AG04449 (cell line): Measurements from ENCODE around the gene CLEC4F.

Experiments
- CTCF ChIA-PET: fragments of 350-600 bp; formaldehyde crosslinking; extraction: SDS; loops from one replicate; lab custom pipeline; 2021; ENCODE audit warnings: antibody characterized with exemption; lab: Yijun Ruan, JAX
- POLR2A ChIA-PET: fragments of 400-600, 350-600 bp; formaldehyde crosslinking; extraction: SDS; loops from one replicate; lab custom pipeline; 2020; ENCODE audit warnings: antibody characterized with exemption, inconsistent platforms; lab: Yijun Ruan, JAX
- DNase-seq: peaks from one replicate; pipeline ENCODE4 v3.0.0-alpha.2; 2010; ENCODE audit warnings: low read depth, low spot score
- H3K4me3 ChIP-seq: 2 replicates; pipeline ENCODE4 v1.5.1; 2011; ENCODE audit warnings: low read depth, mild to moderate bottlenecking, control low read depth, low read length
- CTCF ChIP-seq: IDR thresholded peaks from one replicate; pipeline ENCODE4 v1.5.1; 2011; ENCODE audit warnings: mild to moderate bottlenecking, moderate library complexity, low read length, control low read depth, inconsistent platforms; ENCODE audit not compliant: insufficient read depth; ENCODE audit errors: missing control alignments

Gene CLEC4F

GRCh38 chr2:70851704-70852103 is 31.3 kb upstream of the CLEC4F start:
- no peak for DNase-seq
- H3K4me3 ChIP-seq = no peak overlapping the region
- no peak for TF ChIP-seq CTCF
- CTCF ChIA-PET = interaction anchor here (1.2 to 2.5 kb wide), 2 partner anchors 9 to 19 kb away, joined by 3 to 14 read pairs; no protein-coding TSS in a partner anchor
- POLR2A ChIA-PET = no interaction called here

- DNase-seq = no peak
- TF ChIP-seq CTCF = no peak
- ChIA-PET CTCF (interaction anchor here (1.2 to 1.5 kb wide), 2 partner anchors 20 kb away, joined by 3 to 4 read pairs; no protein-coding TSS in a partner anchor), POLR2A (no interaction called here)
- H3K4me3 ChIP-seq = no peak overlapping the region
These were observed 30.5 kb upstream of the CLEC4F start for GRCh38 chr2:70850925-70851324.

GRCh38 chr2:70842401-70842800 is 22.0 kb upstream of the CLEC4F start:
- POLR2A ChIA-PET = no interaction called here
- DNase-seq = no peak
- no peak for TF ChIP-seq CTCF
- CTCF ChIA-PET = interaction anchor here (1.4 kb wide), 1 partner anchor 43 kb away, joined by 3 read pairs; no protein-coding TSS in a partner anchor
- H3K4me3 ChIP-seq = no peak overlapping the region

- ChIA-PET POLR2A (no interaction called here), CTCF (no interaction called here)
- H3K4me3 ChIP-seq = no peak overlapping the region
- TF ChIP-seq CTCF = no peak
- no peak for DNase-seq
These were observed 17.9 kb upstream of the CLEC4F start for GRCh38 chr2:70837980-70838925.

- no peak for TF ChIP-seq CTCF
- H3K4me3 ChIP-seq = no peak within 1 kb of the TSS
- DNase-seq = no peak
- POLR2A ChIA-PET = no interaction called here
- CTCF ChIA-PET = no interaction called here
These were observed 15.2 kb upstream of the CLEC4F start, which contains the start of gene CD207 for GRCh38 chr2:70835643-70836042. Gene CD207 (minus strand): TSS chr2:70835816. CDS start chr2:70835776, 40 bp downstream.

- CTCF ChIA-PET = no interaction called here
These were observed 14.5 kb upstream of the CLEC4F start for GRCh38 chr2:70834881-70835280.

More at GRCh38 chr2:70834881-70835280, 14.5 kb upstream of the CLEC4F start:
- TF ChIP-seq CTCF = no peak
- DNase-seq = no peak
- POLR2A ChIA-PET = no interaction called here
- H3K4me3 ChIP-seq = no peak overlapping the region
